NCI-H187 treated with DMSO at 0.1 percent for 48 hours (cell line): Measurements from ENCODE around the gene TBXAS1.

Source experiments
- DNase-seq: peaks from one replicate; lab custom pipeline; 2025; lab: John Stamatoyannopoulos, UW

Gene TBXAS1

DNA sequence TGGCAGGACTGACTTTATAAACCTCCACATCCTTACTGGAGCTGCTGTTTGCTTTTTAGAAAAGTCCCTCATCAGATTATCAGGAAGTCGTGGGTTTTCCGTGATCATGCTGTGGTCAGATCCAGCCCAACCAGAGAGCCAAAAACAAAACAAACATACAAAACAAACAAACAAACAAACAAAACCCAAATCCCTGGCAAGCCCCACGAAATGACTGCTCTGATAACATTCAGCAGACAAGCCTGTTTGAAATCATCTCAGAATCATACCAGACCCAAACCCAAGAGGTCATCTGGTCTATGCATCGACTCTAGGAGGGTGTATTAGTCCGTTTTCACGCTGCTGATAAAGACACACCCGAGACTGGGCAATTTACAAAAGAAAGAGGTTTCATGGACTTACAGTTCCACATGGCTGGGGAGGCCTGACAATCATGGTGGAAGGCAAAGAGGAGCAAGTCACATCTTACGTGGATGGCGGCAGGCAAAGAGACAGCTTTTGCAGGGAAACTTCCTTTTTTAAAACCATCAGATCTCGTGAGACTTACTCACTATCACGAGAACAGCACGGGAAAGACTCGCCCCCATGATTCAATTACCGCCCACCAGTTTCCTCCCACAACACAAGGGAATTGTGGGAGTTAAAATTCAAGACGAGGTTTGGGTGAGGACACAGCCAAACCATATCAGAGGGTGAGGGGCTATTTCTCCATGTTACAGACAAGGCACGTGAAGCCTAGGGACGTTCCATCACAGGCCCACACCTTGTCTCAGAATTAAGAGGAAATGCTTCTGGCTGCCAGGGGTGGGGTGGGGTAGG, 148.0 kb downstream of the TBXAS1 start:
- DNase-seq = no peak

DNA sequence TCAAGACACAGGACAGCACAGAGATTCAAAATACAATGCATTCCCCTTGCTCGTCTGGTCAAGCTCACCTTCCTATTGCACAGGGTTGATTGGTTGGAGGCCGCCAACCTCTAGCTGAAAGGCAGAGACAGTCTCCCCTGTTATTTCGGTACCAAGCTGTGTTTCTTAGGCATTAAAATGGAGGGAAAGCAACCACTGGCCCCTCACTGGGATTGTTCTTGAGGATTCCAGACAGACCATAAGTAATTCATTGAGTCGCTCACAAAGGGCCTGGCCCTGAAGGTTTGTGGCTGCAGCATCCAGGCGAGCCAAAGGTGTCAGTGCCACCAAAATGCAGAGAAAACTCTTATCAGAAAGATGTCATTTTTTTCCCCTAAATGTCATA, 152.4 kb downstream of the TBXAS1 start:
- DNase-seq = no peak

DNA sequence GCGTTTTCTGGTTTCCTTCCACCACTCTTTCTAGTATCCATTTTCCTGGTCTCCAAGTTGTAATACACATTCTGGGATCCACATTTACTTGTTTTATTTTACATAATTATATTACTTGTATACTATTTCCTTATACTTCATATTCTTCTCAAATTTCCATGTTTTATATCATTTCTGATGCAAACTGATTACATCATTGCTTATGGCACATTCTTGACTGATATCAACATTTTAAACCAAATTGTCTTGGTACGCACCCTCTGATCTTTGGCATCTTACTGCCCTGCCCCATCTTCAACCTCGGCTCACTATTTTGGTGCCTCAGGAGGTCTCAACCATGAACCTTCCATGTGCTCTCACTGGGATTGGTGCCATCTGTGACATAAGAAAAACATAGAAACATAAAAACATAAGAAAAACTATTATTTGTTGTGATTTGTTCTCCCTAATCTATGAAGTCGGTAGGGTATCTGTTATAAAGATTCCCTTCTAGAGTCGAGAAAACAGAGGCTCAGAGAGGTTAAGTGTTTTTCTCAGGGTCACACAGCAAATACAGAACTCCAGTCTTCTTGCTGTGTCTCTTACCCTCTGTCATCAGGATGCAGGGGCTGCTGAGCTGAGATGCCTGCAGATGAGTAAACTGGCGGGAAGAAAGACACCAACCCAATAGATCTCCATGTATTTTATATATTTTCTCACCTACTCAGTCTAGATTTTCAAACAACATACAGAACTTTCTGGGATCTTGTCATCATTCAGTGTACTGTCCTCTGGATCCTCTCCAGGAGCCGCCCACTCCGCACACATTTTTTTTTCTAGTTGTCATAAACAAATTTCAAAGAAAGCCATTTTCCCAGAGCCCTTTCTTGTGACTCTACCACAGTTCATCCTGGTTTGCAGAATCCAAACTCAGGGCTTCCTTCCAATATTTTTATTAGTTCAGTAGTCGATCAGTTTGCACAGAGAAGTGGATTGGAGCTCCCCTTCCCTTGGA, 154.2 kb downstream of the TBXAS1 start:
- no peak for DNase-seq

DNA sequence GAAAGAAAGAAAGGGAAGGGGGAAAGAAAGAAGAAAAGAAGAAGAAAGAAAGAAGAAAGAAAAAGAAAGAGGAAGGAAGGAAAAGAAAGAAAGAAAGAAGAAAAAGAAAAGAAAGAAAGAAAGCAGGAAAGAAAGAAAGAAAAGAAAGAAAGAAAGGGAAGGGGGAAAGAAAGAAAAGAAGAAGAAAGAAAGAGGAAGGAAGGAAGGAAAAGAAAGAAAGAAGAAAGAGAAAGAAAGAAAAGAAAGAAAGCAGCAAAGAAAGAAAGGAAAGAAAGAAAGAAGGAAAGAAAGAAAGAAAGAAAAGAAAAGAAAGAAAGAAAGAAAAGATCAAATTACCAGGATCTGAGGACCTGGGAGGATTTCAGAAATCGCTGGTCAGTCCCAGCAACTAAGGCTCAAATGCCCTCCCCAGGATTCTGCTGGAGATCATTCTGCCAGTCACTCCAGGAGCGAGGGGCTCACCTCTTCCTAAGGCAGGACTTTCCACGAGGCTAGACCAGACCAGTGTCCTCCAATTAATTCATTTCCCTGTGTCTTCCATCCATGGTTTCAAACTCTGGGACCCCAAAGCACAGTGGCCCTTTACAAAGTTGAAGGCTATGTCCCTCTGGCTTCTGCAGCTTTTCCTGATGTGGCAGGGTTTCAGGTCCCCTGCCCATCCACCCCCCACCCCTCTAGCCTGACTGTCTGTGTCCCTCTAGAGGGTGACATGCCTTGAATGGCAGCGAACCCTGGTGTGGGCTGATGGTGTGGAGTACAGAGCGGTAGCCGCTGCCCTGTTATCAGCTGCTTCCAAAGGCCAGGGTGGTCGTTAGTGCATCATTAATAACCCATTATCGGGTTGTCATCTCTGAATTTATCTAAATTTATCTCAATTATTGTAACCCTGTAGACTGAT, 155.8 kb downstream of the TBXAS1 start:
- DNase-seq = no peak

DNA sequence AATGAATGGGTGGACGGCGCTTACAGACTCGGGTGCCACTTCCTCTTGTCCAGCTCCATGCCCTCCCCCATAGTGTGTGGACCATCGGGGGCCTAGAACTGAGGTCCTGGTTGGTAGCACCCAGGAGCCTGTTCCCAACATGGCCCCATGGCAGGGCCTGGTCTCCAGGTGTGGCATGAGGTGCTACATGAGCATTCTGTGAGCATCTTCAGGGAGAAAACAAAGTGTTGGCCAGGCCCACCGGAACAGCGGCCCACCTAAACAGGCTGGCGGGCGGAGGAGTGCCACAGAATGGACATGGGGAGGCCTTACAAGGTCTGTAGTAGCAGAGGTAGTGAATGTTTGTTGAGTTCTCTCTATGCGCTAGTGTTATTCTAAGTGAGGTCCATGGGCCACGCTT, 156.7 kb downstream of the TBXAS1 start:
- DNase-seq = no peak

DNA sequence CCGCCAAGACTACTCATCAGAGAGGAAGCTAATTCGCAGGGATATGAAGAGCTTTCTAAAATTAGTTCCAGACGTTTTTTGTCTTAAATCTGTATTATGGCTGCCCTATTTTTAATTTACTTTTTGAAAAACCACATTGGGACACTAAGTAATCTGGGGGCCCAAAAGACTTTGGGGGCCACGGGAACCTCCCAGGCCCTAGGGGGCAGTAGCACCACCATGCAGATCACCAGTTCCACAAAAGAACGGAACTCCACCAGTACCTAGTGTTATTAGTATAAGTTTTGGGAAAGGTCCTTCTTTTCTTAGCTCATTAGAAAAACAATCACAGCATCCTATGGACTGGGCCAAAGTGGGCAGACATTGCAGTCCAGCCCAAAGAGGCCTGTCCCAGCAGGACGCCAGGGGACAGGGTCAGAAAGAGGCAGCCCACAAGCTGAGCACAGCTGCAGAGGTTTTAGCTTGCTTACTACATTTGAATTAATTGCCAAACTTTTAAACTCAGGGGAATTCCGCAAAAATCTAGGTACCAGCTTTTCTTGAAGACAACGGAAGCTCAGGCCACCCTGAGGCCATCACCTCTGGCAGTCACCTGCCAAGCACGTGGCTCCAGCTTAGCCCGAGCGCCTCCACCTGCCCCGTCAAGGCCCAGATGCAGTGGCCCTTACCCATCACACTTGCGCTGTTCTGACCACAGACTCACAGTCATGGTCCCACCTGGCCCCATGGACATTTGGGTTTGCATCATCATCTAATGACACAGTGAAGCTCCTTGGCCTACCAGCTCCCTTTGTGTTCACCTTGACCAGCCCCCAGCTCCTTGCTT, 158.8 kb downstream of the TBXAS1 start:
- DNase-seq = no peak

DNA sequence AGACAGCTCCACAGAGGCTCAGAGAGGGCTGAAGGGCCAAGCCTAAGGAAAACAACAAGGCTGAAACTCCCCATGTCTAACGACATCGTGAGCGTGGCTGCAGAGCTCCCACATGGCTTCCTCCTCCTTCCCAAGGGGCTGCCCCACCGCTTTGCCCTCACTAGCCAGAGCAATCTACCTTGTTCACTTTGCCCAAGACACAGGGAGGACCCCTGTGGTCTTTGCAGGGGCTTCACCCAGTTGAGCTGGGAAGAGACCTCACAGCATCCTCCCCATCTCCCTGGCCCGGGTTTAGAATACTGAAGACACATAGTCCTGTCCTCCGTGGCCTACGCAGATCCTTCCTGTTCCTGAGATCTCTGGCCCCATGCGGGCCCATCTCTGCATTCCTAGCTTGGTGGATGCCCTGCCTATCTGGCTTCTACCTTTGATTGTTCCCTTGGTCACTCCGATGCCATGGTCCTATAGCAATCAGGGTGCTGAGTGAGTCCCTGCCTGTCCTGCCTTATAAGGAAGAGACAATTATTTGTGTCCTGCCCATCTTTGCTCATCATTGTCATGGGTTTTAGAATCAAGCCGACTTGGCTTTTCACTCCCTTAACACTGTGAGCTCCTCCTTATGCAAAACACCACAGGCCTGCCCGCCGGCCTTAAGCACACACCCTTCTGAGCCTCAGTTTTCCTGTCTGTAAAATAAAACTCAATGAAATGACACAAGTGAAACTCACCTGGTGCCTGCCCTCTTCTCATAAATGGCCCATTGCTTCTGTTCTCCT, 160.5 kb downstream of the TBXAS1 start:
- DNase-seq = no peak

DNA sequence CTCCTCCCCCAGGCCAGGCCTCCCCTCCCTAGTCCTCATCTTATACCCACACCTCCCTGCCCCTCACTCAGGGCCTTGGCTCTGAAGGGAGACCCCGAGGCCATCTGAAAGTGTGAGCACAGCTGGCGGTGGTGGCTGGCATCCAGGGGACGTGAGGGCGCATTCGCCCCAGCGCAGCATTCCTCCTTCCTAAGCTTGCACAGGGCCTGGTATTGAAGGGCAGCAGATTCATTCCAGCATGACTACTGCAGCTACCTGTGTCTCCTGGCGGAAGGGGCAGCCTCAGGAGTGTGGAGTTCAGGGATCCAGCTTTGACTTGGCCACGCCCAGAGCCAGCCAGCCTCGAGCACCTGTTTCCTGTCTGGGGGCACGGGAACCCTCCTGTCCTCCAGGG, 161.1 kb downstream of the TBXAS1 start:
- DNase-seq = no peak

DNA sequence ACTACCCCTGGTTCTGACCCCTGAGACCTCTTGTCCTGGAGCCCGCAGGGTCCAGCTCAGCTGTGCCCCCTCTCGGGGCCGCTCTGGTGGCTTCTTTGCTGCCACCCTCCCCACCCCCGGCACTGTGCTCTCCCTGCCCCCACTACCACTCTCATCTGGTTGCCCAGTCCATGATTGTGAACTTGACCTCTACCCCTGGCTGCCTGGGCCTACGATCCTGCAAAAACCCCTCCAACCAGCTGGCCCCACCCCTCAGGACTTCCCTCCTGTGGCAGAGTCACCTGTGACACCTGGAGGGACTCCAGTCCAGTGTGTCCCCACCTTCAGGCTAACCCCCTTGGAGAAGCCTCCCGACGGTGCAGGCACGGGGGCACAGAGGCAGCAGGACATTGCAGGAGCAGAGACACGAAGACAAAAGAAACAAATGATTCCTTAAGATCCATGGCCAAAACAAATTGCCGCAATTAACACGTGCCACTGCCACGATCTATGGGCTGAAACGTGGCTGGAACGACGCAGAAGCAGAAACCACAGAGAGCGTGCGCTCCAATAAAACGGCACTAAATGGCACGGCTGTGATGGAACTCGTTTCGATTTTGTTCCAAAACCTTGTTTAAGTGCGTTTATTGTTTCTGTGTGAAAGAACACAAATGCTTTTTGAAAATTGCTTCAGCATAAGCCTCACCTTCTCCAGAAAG, 161.7 kb downstream of the TBXAS1 start:
- no peak for DNase-seq

DNA sequence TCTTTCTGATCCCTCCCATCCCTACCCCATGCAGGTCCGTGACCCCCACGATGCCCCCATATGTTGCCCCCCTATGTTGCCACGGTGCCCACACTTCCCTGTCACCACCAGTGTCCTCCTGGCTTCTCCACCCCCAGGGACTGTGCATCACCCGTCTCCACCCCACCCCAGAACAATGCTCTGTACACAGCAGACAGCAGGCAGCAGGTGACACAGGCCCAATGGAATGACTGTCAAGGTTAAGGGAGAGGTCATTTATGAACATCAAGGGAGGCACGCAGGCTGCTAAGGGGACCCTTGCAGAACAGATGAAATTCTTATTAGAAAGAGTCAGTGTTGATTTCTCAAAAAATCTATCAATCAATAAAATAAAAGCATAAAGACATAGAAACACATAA, 162.2 kb downstream of the TBXAS1 start:
- no peak for DNase-seq

DNA sequence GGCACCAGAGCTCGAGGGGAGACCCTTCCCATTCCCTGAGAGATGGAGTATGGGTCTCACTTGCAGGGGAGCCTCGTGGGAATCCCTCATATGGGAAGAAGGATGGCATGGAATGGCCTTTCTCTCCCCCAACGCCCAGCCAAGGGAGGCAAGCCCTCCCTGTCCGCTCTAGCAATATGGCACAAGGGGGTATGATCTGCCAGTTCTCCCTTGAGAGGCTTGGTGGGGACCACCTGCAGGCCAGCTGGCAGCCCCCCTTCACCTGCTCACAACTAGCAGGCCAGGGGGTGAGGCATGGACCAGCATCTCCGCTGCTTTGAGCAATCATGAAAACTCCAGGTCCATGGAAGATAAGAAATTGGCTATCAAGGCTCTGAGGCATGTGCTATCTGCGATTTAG, 162.8 kb downstream of the TBXAS1 start:
- no peak for DNase-seq

DNA sequence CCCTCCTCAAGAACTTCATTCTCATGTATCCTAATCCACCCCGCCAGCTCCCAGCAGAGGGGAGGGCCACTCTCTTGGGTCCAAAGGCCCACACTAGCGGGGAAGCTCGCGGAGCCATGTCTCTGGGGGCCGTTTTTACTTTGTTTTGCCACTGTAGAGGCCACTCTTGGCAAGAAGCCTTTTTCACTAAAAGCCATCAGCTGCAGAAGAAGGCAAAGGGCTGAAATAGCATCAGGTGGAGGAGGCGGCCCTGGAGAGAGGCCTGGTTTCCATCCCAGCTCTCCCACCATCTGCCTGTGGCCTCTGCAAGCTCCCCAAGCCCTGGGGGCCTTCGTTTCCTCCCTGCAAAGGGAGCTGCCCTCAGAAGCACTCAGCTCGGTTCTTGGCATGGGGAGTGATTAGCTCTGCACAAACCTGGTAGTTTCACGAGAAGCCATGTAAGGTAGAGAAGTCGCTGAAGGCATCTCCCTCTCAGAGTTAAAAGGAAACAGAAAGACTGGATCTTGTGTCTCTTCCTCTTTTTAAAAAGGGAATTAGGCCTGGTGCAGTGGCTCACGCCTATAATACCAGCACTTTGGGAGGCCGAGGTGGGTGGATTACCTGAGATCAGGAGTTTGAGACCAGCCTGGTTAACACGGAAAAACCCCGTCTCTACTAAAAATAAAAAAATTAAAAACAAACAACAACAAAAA, 163.4 kb downstream of the TBXAS1 start:
- DNase-seq = no peak

DNA sequence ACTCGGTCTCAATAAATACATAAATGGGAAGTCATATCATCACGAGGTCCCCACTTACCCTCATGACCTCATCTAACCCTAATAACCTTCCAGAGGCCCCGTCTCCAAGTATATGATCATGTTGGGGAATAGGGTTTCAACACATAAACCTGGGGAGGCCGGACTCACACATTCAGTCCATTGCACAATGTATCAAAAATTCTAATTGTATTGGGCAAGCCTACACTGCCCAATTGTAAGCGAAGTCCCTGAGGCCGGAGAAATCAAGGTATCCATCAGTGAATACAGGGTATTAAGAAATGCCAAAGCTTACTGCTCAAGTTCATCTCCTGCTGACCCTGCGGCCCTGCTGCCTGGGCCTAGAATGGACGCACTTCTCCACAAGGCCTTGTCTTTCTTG, 164.1 kb downstream of the TBXAS1 start:
- DNase-seq = no peak

DNA sequence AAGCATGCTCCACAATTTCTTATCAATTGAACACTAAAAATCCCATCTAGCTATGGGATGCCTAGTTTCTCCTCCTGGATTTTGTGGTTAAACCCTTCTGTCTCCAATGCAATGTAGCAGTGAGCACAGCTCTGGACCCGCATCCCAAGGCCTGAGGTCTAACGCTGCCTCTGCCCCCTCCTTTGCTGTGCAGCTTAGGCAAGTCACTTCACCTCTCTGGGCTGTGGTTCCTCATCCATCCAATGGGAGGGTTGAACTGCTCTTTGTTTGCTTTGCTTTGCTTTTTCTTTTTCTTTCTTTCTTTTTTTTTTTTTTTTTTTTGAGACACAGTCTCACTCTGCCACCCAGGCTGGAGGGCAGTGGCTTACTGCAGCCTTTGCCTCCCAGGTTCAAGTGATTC, 164.5 kb downstream of the TBXAS1 start:
- no peak for DNase-seq

DNA sequence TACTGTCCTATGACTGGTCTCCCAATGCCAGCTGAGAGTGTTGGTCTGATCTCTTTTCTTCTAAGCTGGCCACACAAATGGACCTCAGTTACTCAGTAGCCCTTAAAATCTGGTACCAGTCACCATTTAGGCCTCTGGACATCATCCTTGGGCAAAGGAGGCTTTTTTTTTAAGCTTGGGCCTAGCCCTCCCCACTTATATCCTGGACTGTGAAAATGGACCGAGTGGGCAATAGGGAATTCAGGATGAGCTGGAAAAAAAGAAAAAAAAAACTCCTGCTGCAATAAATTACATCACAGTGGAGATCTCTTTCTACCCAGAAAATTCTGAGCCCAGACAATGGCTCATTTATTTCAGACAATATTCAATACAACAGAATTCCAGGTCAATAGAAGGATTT, 165.3 kb downstream of the TBXAS1 start:
- DNase-seq = no peak

DNA sequence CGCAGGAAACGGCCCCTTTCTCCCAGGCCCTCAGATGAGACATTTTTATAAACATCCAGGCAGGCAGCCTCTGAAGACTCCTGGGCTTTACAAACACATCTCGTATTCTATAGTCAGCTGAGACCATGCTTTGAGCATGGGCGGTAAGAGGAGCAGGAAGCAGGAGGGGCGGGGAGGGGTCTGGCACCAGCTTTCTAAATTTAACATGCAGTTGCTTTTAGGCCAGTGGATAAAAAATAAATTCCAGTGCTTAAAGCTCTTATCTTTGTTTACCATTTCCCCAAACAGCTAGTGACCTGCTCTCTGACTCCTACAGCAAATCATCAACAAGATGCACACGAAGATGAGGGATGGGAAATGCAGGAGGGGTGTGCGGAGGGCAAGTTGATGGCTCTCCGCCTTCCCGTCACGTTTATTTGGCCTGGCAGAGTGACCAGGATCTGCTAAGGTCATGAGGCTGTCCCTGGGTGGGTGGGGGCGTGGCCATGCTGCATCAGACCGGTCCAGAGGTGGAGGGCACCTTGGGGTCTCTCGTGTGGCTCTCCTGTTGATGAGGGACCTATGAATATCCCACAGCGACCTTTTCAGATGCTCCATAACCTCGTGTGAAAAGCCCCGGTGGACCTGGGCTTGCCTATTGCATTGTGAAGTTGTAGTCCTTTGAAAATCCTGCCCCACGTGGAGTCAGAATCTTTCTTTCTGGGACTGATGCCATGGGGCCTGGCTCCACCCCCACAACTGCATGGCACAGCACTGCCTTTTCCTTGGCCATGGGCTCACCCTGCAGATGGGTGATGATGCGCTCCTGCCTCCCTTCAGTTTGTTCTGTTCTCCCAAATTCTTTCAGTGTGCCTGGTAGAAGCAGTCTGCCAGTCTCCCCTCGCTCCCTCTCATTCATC, 166.2 kb downstream of the TBXAS1 start:
- DNase-seq = no peak

DNA sequence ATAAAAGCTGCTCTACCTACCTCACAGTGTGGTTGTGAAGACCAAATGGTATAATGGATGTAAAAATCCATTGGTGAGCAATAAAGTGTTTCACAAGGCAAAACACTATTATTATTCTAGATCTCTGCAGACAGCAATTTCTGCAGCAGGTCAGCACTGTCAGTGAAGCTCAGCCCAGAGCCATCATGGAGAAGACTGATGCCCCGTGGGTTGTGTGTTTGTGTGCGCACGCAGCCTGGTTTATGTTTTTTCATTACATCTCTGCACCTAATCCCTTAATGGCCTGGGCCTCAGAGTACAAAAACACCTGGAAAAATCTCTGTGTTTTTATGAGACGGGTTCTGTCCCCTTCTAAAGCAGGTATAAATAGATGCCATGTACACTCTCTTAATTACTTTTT, 169.5 kb downstream of the TBXAS1 start:
- DNase-seq = no peak

DNA sequence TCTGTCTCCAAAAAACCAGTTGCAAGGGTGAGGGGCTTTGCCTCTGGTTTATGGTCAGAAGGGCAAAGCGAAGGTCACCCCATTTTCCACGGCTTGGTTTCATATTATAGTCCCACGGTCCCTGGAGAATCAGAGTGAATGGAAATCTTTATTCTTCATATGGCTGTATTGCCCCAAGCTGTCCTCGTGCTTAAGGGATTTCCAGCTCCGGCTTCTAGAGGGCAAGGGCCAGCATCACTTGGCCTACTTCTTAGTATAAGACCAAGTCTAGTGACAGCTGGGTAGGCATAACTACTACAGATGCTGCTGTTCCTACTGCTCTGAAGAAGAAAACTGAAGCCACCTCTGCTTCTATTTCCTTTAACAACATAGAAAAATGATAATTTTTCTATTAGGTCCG, 170.5 kb downstream of the TBXAS1 start:
- no peak for DNase-seq
